NT2/D1 (cell line): Measurements from ENCODE around the gene GSPT1.

Experiments used
- SUZ12 ChIP-seq: IDR thresholded peaks from 2 replicates; pipeline ENCODE4 v1.6.1; 2011; ENCODE audit not compliant: insufficient read length, insufficient read depth; ENCODE audit errors: extremely low read depth
- YY1 ChIP-seq: IDR thresholded peaks from 2 replicates; pipeline ENCODE4 v1.6.1; 2011; ENCODE audit not compliant: insufficient read length, insufficient read depth
- ZNF274 ChIP-seq: IDR thresholded peaks from 2 replicates; pipeline ENCODE4 v1.6.1; 2011; ENCODE audit warnings: mild to moderate bottlenecking, low read depth, low read length

- TF ChIP-seq YY1 (peak; percentile 75), SUZ12 (no peak), ZNF274 (no peak)
Measured at GRCh38 chr16:11851294-11852091, 64.3 kb downstream of the GSPT1 start, which contains the start of gene RSL1D1.
